ENCODE results near the gene LGALS9. TPM values are rescaled to one million over a fixed set of nuclear protein-coding genes. Genes with fewer than 3 reads are reported as not detected.

The LGALS9 gene
- total and polyA plus RNA-seq, 4 donors, result 19.8 to 228 (median 116) TPM

- Histone ChIP-seq H3K36me3 (ENCODE audit: control insufficient read depth in 4 of 4, insufficient read depth in 4 of 4, low read length in 4 of 4) (peaks cover 3 to 64% (median 45%) of the 10 kb centered on the region in 4 donors), H3K4me3 (no peak overlapping the region), H3K4me1 (ENCODE audit: control insufficient read depth in 5 of 5, insufficient read depth in 5 of 5, low read length in 5 of 5) (no peaks in the 10 kb centered on the region), H3K9ac (ENCODE audit: insufficient read depth in 1 of 2, low read length in 2 of 2) (no peak overlapping the region), H3K9me3 (ENCODE audit: control insufficient read depth in 4 of 4, insufficient read depth in 3 of 4, low read length in 3 of 4) (no peaks in the 10 kb centered on the region), H3K27me3 (ENCODE audit: control insufficient read depth in 3 of 3, insufficient read depth in 3 of 3, low read length in 2 of 3) (no peaks in the 10 kb centered on the region), H3K27ac (ENCODE audit: low read depth in 1 of 2, low read length in 1 of 2) (no peak overlapping the region)
- TF ChIP-seq CTCF (IDR thresholded peaks at IDR 0.05; ENCODE audit: control extremely low read depth, extremely low read depth), result no peak
- WGBS, 2 donors, result 92 to 93% methylated on average over 4 of the region's 4 CpGs
- DNase-seq (no peak), ATAC-seq (ENCODE audit: insufficient read depth, low FRiP score) (no peak)
Observed at GRCh38 chr17:27621536-27621935, 9.5 kb upstream of the LGALS9 start.

- H3K4me1 ChIP-seq (ENCODE audit: control insufficient read depth in 5 of 5, insufficient read depth in 5 of 5, low read length in 5 of 5), result no peaks in the 10 kb centered on the region
- no peak for DNase-seq
- TF ChIP-seq CTCF (IDR thresholded peaks at IDR 0.05; ENCODE audit: control extremely low read depth, extremely low read depth), result no peak
- no peaks in the 10 kb centered on the region for H3K9me3 ChIP-seq (ENCODE audit: control insufficient read depth in 4 of 4, insufficient read depth in 3 of 4, low read length in 3 of 4)
- H3K27ac ChIP-seq (ENCODE audit: low read depth in 1 of 2, low read length in 1 of 2), result no peak overlapping the region
- WGBS, 2 donors, result 87 to 93% methylated on average over 10 of the region's 10 CpGs
- no peak overlapping the region for H3K4me3 ChIP-seq
- no peak for ATAC-seq (ENCODE audit: insufficient read depth, low FRiP score)
- no peak overlapping the region for H3K9ac ChIP-seq (ENCODE audit: insufficient read depth in 1 of 2, low read length in 2 of 2)
- H3K27me3 ChIP-seq (ENCODE audit: control insufficient read depth in 3 of 3, insufficient read depth in 3 of 3, low read length in 2 of 3), result no peaks in the 10 kb centered on the region
- peaks cover 3 to 62% (median 42%) of the 10 kb centered on the region in 4 donors for H3K36me3 ChIP-seq (ENCODE audit: control insufficient read depth in 4 of 4, insufficient read depth in 4 of 4, low read length in 4 of 4)
Observed at GRCh38 chr17:27621942-27622559, 8.9 kb upstream of the LGALS9 start.

- H3K4me1 ChIP-seq (ENCODE audit: control insufficient read depth in 5 of 5, insufficient read depth in 5 of 5, low read length in 5 of 5), result no peaks in the 10 kb centered on the region
- no peak for TF ChIP-seq CTCF (IDR thresholded peaks at IDR 0.05; ENCODE audit: control extremely low read depth, extremely low read depth)
- H3K27ac ChIP-seq (ENCODE audit: low read depth in 1 of 2, low read length in 1 of 2), result no peak overlapping the region
- no peak overlapping the region for H3K9ac ChIP-seq (ENCODE audit: insufficient read depth in 1 of 2, low read length in 2 of 2)
- no peak overlapping the region for H3K4me3 ChIP-seq
- no peaks in the 10 kb centered on the region for H3K9me3 ChIP-seq (ENCODE audit: control insufficient read depth in 4 of 4, insufficient read depth in 3 of 4, low read length in 3 of 4)
- H3K27me3 ChIP-seq (ENCODE audit: control insufficient read depth in 3 of 3, insufficient read depth in 3 of 3, low read length in 2 of 3), result no peaks in the 10 kb centered on the region
- ATAC-seq (ENCODE audit: insufficient read depth, low FRiP score) (no peak), DNase-seq (no peak)
- WGBS, 2 donors, result 87 to 96% methylated on average over 4 of the region's 4 CpGs
- peaks cover 3 to 55% (median 34%) of the 10 kb centered on the region in 4 donors for H3K36me3 ChIP-seq (ENCODE audit: control insufficient read depth in 4 of 4, insufficient read depth in 4 of 4, low read length in 4 of 4)
Observed at GRCh38 chr17:27622986-27623385, 8.0 kb upstream of the LGALS9 start.

GRCh38 chr17:27623614-27624013, 7.4 kb upstream of the LGALS9 start:
- H3K4me1 ChIP-seq (ENCODE audit: control insufficient read depth in 5 of 5, insufficient read depth in 5 of 5, low read length in 5 of 5), result no peaks in the 10 kb centered on the region
- no peaks in the 10 kb centered on the region for H3K9me3 ChIP-seq (ENCODE audit: control insufficient read depth in 4 of 4, insufficient read depth in 3 of 4, low read length in 3 of 4)
- H3K36me3 ChIP-seq (ENCODE audit: control insufficient read depth in 4 of 4, insufficient read depth in 4 of 4, low read length in 4 of 4), result peaks cover 3 to 51% (median 31%) of the 10 kb centered on the region in 4 donors
- ATAC-seq (ENCODE audit: insufficient read depth, low FRiP score) (no peak), DNase-seq (no peak)
- WGBS, 2 donors, result 93 to 95% methylated on average over 6 of the region's 6 CpGs
- no peak overlapping the region for H3K27ac ChIP-seq (ENCODE audit: low read depth in 1 of 2, low read length in 1 of 2)
- no peak overlapping the region for H3K4me3 ChIP-seq
- TF ChIP-seq CTCF (IDR thresholded peaks at IDR 0.05; ENCODE audit: control extremely low read depth, extremely low read depth), result no peak
- H3K27me3 ChIP-seq (ENCODE audit: control insufficient read depth in 3 of 3, insufficient read depth in 3 of 3, low read length in 2 of 3), result no peaks in the 10 kb centered on the region
- H3K9ac ChIP-seq (ENCODE audit: insufficient read depth in 1 of 2, low read length in 2 of 2), result no peak overlapping the region

Data from lung (tissue), 12 donors.